HepG2 (cell line): ENCODE data around the gene POU2AF3.

Experiments used
- CTCF ChIP-seq: sonication (generic); formaldehyde crosslinking; IDR thresholded peaks from 2 replicates; pipeline ENCODE4 v1.5.0; 2020; ENCODE audit warnings: mild to moderate bottlenecking, missing genetic modification reagents, moderate library complexity
- EZH2 ChIP-seq: conservative IDR thresholded peaks from 2 replicates; pipeline ENCODE4 v1.6.1; 2012; ENCODE audit warnings: mild to moderate bottlenecking, low read depth, low read length, moderate library complexity
- MTERF4 ChIP-seq: sonication (generic); formaldehyde crosslinking; IDR thresholded peaks from 2 replicates; pipeline ENCODE4 v1.8.0; 2023; ENCODE audit warnings: mild to moderate bottlenecking, missing genetic modification reagents
- NBN ChIP-seq: fragments of 450-650 bp; conservative IDR thresholded peaks from 2 replicates; pipeline ENCODE4 v1.6.1; 2017
- POLR2AphosphoS5 ChIP-seq: IDR thresholded peaks from 2 replicates; pipeline ENCODE4 v1.6.1; 2012; ENCODE audit warnings: low read depth, low read length
- SRF ChIP-seq: IDR thresholded peaks from 2 replicates; pipeline ENCODE4 v1.6.1; 2011; ENCODE audit warnings: mild to moderate bottlenecking, low read depth, low read length, moderate library complexity

- TF ChIP-seq POLR2AphosphoS5, result no peak
- no peak for TF ChIP-seq CTCF (CRISPR knock-in tag)
- no peak for TF ChIP-seq SRF
- no peak for TF ChIP-seq NBN
- TF ChIP-seq MTERF4 (CRISPR knock-in tag), result no peak
- no peak for TF ChIP-seq EZH2
Measured at GRCh38 chr11:111339758-111340388, 41.5 kb downstream of the POU2AF3 start.
